HG03025 (cell line): Measurements from ENCODE around the gene TOE1.
"Not testable (repeated sequence)": the region's sequence is repeated elsewhere in the genome, so short reads cannot be mapped to it uniquely, and the experiment has no call there.

ENCODE experiments used
- ATAC-seq: cut with Tn5 transposase; IDR thresholded peaks from one replicate; pipeline ENCODE4 v1.9.1; 2021; ENCODE audit warnings: mild to moderate bottlenecking, moderate library complexity; ENCODE audit not compliant: unreplicated experiment, low FRiP score

TOE1 gene

DNA sequence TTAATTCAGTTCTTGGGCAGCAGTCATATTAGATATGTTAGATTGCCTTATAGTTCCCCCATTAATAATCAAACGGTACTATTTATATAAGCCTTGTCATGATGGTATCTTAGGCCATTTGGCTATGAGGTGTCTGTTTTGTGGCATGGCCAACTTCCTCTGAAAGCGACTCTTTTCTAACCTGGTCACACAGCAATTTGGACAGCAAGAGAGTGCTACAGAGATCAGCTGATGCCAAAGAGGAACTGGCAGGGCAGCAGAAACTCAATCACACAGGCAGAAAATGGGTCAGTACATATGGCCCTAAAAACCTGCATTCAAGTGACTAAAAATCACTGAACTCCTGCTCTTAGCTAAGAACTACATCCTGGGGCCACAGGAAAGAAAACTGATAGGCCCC, 13.7 kb downstream of the TOE1 start:
- ATAC-seq, result no peak

DNA sequence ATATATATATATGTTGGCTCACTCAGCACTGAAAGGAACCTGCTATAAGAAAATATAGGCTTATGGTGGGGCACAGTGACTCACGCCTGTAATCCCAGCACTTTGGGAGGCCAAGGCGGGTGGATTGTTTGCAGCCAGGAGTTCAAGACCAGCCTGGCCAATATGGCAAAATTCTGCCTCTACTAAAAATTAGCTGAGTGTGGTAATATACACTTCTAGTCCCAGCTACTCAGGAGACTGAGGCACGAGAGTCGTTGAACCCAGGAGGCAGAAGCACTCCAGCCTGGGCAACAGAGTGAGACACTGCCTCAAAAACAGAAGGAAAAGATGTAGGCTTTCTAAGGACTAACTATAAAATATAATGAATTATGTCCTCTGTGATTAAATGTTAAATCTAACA, 14.9 kb downstream of the TOE1 start:
- no peak for ATAC-seq

GRCh38 chr1:45355683-45356082, 15.7 kb downstream of the TOE1 start:
- no peak for ATAC-seq

GRCh38 chr1:45356186-45356585, 16.2 kb downstream of the TOE1 start:
- no peak for ATAC-seq

DNA sequence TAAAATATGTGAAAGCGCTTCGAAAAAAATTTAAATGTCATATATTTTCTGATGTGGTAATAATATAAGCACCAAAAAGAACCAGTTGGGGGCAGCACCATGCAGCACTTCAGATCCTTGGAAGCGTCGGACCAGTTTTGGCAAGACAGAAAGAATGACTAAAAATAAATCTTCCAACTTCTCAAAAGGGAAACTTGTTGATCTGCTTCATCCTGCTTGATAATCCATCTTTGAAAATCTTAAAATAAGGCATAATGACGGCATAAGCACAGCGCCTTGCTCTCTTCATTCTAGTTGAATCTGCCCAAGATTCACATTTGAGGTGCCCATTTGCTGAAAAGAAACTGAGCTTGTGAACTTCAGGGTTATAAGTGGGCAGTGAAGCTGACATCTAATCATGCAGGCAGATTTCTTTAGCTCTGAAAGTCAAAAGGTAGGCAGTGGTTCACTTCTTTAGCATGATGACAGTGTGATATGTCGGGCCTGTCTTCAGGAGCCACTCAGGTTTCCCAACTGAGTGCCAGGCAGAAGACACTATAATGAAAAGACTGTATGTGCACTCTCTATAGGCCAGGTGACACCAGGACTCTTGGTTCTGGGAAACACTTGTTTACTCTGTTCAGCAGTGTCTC, 20.0 kb downstream of the TOE1 start:
- no peak for ATAC-seq

- ATAC-seq, result not testable (repeated sequence)
Observed at GRCh38 chr1:45360981-45361380, 21.0 kb downstream of the TOE1 start.

- no peak for ATAC-seq
Observed at GRCh38 chr1:45364294-45364693, 24.3 kb downstream of the TOE1 start.

DNA sequence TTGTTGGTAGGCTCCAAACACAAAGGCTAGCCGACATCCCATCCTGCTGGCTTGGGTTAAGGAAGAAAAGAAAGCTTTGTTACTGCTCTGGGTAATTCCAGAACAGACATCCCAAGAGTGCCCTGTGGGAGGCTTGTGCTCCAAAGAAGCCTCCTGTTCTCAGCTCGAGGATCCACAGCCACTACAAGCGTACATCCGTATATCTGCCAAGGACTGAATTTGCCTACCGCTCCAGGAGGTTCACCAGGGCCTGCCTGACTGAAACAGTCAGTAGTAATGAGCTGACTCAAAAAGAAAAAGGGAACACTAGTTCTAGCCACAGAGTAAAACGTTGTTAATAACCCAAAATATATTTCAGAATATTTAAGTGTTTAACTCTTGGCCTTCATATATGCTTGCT, 25.1 kb downstream of the TOE1 start:
- ATAC-seq, result peak; percentile 61

DNA sequence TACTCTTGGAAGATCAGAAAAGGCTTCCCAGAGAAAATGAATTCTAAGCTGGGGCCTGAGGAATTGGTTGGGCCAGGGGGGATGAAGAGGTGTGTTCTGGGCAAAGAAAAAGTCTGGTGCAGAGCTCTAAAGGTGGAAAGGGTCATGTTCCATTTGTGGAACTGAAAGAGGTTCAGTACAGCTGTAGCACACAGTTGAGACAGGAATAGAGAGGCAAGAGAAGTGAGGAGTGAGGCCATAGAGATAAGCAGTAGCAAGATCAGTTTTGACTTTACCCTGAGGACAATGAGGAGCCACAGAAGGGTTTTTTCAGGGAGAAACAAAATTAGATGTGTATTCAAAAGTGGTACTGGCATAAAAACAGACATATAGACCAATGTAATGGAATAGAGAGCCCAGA, 30.6 kb downstream of the TOE1 start:
- no peak for ATAC-seq

GRCh38 chr1:45373573-45373972, 33.6 kb downstream of the TOE1 start:
- ATAC-seq, result no peak

DNA sequence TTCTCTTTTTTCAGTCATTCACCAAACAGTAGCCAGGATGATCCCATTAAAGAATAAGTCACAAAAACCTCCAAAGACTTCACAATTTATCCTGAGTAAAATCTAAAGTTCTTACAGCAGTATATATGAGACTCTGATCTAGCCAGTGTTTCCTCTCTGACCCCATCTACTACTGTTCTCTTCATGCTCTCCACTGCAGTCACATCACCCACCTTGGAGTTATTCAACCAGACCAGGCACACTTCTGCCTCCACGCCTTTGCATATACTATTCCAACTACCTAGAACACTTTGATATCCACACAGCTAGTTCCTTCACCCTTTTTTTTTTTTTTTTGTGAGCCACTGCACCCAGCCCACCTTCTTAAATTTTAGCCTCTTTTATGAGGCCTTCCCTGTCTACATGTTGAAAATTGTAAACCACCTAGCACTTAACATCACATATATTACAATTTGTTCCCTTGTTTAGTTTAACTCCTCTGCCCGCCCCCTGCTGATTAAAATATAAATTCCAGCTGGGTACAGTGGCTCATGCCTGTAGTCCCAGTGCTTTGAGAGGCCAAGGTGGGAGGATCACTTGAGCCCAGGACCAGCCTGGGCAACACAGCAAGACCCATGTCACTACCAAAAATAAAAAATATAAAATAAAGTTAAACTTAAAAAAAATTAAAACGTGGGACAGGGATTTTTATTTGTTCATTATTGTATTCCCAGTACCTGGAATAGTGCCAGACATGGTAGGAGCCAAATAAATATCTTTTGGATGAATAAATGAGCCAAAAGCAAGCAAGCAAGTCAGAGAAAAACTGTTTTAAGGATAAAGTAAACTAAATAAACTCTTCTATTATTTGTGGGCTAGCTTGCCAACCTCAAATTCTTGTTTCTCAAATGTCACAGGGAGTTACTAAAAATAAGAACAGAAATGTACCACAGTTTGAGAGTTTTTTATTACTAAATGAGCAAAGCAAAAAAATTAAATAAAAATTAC, 35.4 kb downstream of the TOE1 start:
- ATAC-seq, result no peak

- ATAC-seq, result no peak
Observed at GRCh38 chr1:45378184-45378583, 38.2 kb downstream of the TOE1 start.

GRCh38 chr1:45379524-45379923, 39.6 kb downstream of the TOE1 start:
- ATAC-seq, result no peak

GRCh38 chr1:45380125-45380524, 40.2 kb downstream of the TOE1 start:
- no peak for ATAC-seq

- ATAC-seq, result no peak
Observed at GRCh38 chr1:45380730-45381129, 40.8 kb downstream of the TOE1 start.

DNA sequence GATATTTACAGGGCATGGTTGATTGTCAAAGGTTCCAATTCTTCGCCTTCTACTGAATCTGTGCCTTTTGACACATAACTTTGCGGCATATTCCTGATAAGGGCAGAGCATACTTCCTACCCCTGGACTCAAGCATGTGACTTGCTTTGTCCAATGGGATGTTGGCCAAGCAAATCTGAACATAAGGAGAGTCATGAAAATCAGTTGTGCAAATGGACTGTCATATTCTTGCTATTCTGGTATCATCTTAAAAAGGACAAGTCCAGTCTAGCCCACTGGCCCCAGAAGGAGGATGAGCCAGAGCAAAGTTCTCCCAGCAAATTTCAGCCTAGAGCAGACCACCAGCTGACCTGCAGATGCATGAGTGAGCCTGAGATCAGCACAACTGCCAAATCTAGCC, 41.3 kb downstream of the TOE1 start:
- ATAC-seq, result no peak

GRCh38 chr1:45383191-45383590, 43.2 kb downstream of the TOE1 start:
- no peak for ATAC-seq

DNA sequence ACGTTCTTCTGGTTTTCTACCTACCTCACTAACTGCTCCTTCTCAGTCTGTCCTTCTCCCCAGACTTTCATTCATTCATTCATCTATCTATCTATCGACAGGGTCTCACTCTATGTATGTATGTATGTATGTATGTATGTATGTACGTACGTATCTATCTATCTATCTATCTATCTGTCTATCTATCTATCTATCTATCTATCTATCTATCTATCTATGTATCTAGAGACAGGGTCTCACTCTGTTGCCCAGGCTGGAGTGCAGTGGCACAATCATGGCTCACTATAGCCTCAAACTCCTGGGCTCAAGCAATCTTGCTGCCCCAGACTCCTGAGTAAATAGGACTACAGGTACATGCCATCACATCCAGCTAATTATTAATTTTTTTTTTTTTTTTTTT, 44.2 kb downstream of the TOE1 start:
- not testable (repeated sequence) for ATAC-seq

- ATAC-seq, result no peak
Observed at GRCh38 chr1:45385302-45385701, 45.3 kb downstream of the TOE1 start.

DNA sequence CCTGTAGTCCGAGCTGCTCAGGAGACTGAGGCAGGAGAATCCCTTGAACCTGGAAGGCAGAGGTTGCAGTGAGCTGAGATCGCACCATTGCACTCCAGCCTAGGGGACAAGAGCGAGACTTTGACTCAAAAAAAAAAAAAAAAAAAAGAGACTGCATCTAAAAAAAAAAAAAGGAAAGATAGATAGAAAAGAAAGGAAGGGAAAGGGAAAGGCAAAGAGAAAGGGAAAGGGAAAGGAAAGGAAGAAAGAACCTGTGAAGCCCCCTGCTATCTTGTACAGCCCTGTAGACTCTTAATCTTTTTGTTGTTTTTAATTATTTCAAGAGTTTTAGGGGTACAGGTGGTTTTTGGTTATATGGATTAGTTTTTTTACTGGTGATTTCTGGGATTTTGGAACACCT, 46.2 kb downstream of the TOE1 start:
- ATAC-seq, result no peak
